ENCODE measurements around the gene MICA. TPM values are rescaled to one million over a fixed set of nuclear protein-coding genes. Genes with fewer than 3 reads are reported as not detected.
"Not testable (repeated sequence)": the region's sequence is repeated elsewhere in the genome, so short reads cannot be mapped to it uniquely, and the experiment has no call there.

MICA gene
- total RNA-seq, 1 donor from 2014 or later: 33.0 TPM

- no peak for DNase-seq (ENCODE audit: low read depth)
These were observed 9.1 kb downstream of the MICA start for GRCh38 chr6:31412506-31412905.

- not testable (repeated sequence) for DNase-seq (ENCODE audit: low read depth)
These were observed 10.9 kb downstream of the MICA start for GRCh38 chr6:31414148-31414770.

GRCh38 chr6:31414771-31415265, 11.4 kb downstream of the MICA start:
- no peak for DNase-seq (ENCODE audit: low read depth)

GRCh38 chr6:31416394-31417014, 13.1 kb downstream of the MICA start:
- no peak for DNase-seq (ENCODE audit: low read depth)

GRCh38 chr6:31418251-31418650, 14.9 kb downstream of the MICA start:
- no peak for DNase-seq (ENCODE audit: low read depth)

- no peak for DNase-seq (ENCODE audit: low read depth)
These were observed 16.4 kb downstream of the MICA start for GRCh38 chr6:31419842-31420241.

- DNase-seq (ENCODE audit: low read depth): no peak
These were observed 17.2 kb downstream of the MICA start for GRCh38 chr6:31420546-31420945.

GRCh38 chr6:31422587-31422986, 19.2 kb downstream of the MICA start:
- no peak for DNase-seq (ENCODE audit: low read depth)

- no peak for DNase-seq (ENCODE audit: low read depth)
These were observed 20.2 kb downstream of the MICA start for GRCh38 chr6:31423550-31423949.

GRCh38 chr6:31426395-31427354, 23.3 kb downstream of the MICA start:
- no peak for DNase-seq (ENCODE audit: low read depth)

- DNase-seq (ENCODE audit: low read depth): no peak
These were observed 27.1 kb downstream of the MICA start for GRCh38 chr6:31430449-31430848.

- DNase-seq (ENCODE audit: low read depth): not testable (repeated sequence)
These were observed 31.7 kb downstream of the MICA start for GRCh38 chr6:31435051-31435450.

GRCh38 chr6:31438222-31438621, 34.8 kb downstream of the MICA start:
- DNase-seq (ENCODE audit: low read depth): no peak

GRCh38 chr6:31438677-31439076, 35.3 kb downstream of the MICA start:
- DNase-seq (ENCODE audit: low read depth): no peak

GRCh38 chr6:31441365-31442267, 38.2 kb downstream of the MICA start:
- no peak for DNase-seq (ENCODE audit: low read depth)

GRCh38 chr6:31446481-31446880, 43.1 kb downstream of the MICA start:
- no peak for DNase-seq (ENCODE audit: low read depth)

GRCh38 chr6:31446999-31447789, 43.8 kb downstream of the MICA start:
- DNase-seq (ENCODE audit: low read depth): not testable (repeated sequence)

- no peak for DNase-seq (ENCODE audit: low read depth)
These were observed 47.4 kb downstream of the MICA start for GRCh38 chr6:31450751-31451150.

GRCh38 chr6:31452859-31453258, 49.5 kb downstream of the MICA start:
- DNase-seq (ENCODE audit: low read depth): no peak

GRCh38 chr6:31453259-31453658, 49.9 kb downstream of the MICA start:
- no peak for DNase-seq (ENCODE audit: low read depth)

- DNase-seq (ENCODE audit: low read depth): not testable (repeated sequence)
These were observed 56.5 kb downstream of the MICA start for GRCh38 chr6:31459864-31460263.
